Upper lobe of left lung (tissue), 6 donors: Measurements from ENCODE around the gene RASAL1. TPM values are rescaled to one million over a fixed set of nuclear protein-coding genes. Genes with fewer than 3 reads are reported as not detected.

ENCODE experiments used
- ATAC-seq, 2 donors: fragments of 200-7000 bp; cut with Tn5 transposase; one replicate each; pipeline ENCODE4 v1.9.1; 2022; ENCODE audit warnings: mild to moderate bottlenecking in 2 of 2, moderate library complexity in 2 of 2; ENCODE audit not compliant: low FRiP score in 2 of 2
- DNase-seq, 2 donors: peaks; one replicate each; pipeline ENCODE4 v3.0.0-alpha.2; 2019 to 2020
- H3K27ac ChIP-seq, 4 donors: fragments of 200-600 bp; sonication (generic); one replicate each; pipeline ENCODE4 v1.5.1; 2016 to 2019
- H3K27me3 ChIP-seq, 4 donors: fragments of 200-600 bp; sonication (generic); one replicate each; pipeline ENCODE4 v1.5.1; 2017 to 2019
- H3K36me3 ChIP-seq, 4 donors: fragments of 200-600 bp; sonication (generic); one replicate each; pipeline ENCODE4 v1.5.1; 2016 to 2019
- H3K4me1 ChIP-seq, 4 donors: fragments of 200-600 bp; sonication (generic); one replicate each; pipeline ENCODE4 v1.5.1; 2018 to 2019
- H3K4me3 ChIP-seq, 4 donors: fragments of 200-600 bp; sonication (generic); one replicate each; pipeline ENCODE4 v1.5.1; 2017 to 2019; ENCODE audit warnings: mild to moderate bottlenecking in 2 of 4, moderate library complexity in 1 of 4
- H3K9me3 ChIP-seq, 4 donors: fragments of 200-600 bp; sonication (generic); one replicate each; pipeline ENCODE4 v1.5.1; 2018 to 2019
- EP300 ChIP-seq, 4 donors: sonication (generic); formaldehyde crosslinking; IDR thresholded peaks; one replicate each; pipeline ENCODE4 v1.5.1; 2017; ENCODE audit warnings: antibody characterized with exemption in 4 of 4, control low read depth in 2 of 4
- POLR2A ChIP-seq, 4 donors: fragments of 450-650 bp; IDR thresholded peaks; one replicate each; pipeline ENCODE4 v1.5.1; 2016 to 2017; ENCODE audit warnings: antibody characterized with exemption in 4 of 4, mild to moderate bottlenecking in 2 of 4
- POLR2AphosphoS5 ChIP-seq, 2 donors: sonication (generic); formaldehyde crosslinking; IDR thresholded peaks; one replicate each; pipeline ENCODE4 v1.5.1; 2017; ENCODE audit warnings: antibody characterized with exemption in 2 of 2
- WGBS, 2 donors: methylation state at CpG; one replicate each; pipeline ENCODE4 v1.1.5; 2017 to 2018; 5-methylcytosine and 5-hydroxymethylcytosine counted together
- total RNA-seq, 6 donors: library from RNA; depleted of rRNA in 4 of 6; stranded (reverse); fragments of >200 nt in 4 of 6; gene quantifications; one replicate each; pipeline versions ENCODE4 v1.1.0 to v1.2.1, GENCODE V29; 2016 to 2021
- TF ChIP-seq, protein P1 (sequence below), 6 experiments: fragments of 450-650 bp in 4 of 6; fragments of 200-600 bp in 2 of 6; sonication (generic) in 2 of 6; IDR thresholded peaks; one replicate each; pipeline ENCODE4 v1.5.1; 2016 to 2019; ENCODE audit warnings: antibody characterized with exemption in 6 of 6
- donor health status: DM: no; HTN: no; CAD: no; lungs with moderate emphysema.
- donor health status: DM: no; HTN: yes; CAD: no; lungs with severe emphysema.

RASAL1 gene
- total RNA-seq, 6 donors from 2014 or later = 0.27 to 4.2 (median 0.60) TPM; not detected in 3

DNA sequence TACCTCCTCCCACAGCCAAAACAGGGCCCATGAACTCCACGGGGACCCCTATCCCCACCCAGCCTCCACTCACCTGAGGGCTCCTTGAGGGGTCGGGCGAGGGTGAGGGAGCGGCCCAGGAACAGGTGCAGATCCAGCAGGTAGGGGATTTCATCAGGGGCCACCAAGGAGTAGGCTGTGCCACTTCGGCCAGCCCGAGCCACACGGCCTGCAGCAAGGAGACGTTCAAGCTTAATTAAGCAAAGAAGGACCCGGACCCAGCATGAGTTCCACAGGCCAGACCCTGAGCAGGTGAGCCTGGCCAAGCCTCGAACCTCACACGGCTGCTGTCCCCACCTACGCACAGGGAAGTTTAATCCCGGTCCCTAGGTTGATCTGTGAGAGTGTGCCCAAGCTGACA is 34.1 kb upstream of the RASAL1 start:
- ATAC-seq (no peak), DNase-seq (peak in 1 of 2 donors; percentile 68)
- peaks cover 57 to 100% (median 96%) of the 10 kb centered on the region in 4 donors for H3K36me3 ChIP-seq
- peaks cover 0 to 2% (median 0%) of the 10 kb centered on the region in 4 donors for H3K4me1 ChIP-seq
- TF ChIP-seq, protein P1, sequence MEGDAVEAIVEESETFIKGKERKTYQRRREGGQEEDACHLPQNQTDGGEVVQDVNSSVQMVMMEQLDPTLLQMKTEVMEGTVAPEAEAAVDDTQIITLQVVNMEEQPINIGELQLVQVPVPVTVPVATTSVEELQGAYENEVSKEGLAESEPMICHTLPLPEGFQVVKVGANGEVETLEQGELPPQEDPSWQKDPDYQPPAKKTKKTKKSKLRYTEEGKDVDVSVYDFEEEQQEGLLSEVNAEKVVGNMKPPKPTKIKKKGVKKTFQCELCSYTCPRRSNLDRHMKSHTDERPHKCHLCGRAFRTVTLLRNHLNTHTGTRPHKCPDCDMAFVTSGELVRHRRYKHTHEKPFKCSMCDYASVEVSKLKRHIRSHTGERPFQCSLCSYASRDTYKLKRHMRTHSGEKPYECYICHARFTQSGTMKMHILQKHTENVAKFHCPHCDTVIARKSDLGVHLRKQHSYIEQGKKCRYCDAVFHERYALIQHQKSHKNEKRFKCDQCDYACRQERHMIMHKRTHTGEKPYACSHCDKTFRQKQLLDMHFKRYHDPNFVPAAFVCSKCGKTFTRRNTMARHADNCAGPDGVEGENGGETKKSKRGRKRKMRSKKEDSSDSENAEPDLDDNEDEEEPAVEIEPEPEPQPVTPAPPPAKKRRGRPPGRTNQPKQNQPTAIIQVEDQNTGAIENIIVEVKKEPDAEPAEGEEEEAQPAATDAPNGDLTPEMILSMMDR (IDR thresholded peaks at IDR 0.05) = no peak
- TF ChIP-seq POLR2A (IDR thresholded peaks at IDR 0.05) (no peak), POLR2AphosphoS5 (IDR thresholded peaks at IDR 0.05) (no peak), EP300 (IDR thresholded peaks at IDR 0.05) (no peak)
- H3K9me3 ChIP-seq = no peaks in the 10 kb centered on the region
- H3K4me3 ChIP-seq = no peak overlapping the region
- WGBS, 2 donors = 96 to 97% methylated on average over 11 to 13 of the region's 13 CpGs
- no peaks in the 10 kb centered on the region for H3K27me3 ChIP-seq
- no peak overlapping the region for H3K27ac ChIP-seq

DNA sequence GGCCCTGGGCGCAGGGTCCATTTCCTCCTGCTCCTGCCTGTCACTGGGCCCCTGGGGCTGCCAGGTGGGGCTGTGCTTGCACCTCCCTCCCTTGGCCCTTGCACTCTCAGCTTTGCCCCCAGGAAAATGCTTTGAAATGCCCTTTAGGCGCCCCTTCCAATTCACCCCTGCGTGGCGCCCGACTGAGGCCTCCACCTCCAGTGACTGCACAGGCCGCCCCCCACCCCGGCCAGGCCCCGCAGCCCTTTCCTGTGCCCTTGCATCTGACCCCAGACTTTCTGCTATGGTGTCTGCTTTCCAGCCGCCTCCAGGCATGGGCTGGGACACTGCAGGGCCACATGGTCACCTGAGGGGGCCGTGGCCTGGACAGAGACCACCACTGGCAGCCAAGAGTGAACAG is 32.3 kb upstream of the RASAL1 start:
- Histone ChIP-seq H3K4me3 (no peak overlapping the region), H3K36me3 (peaks cover 55 to 100% (median 97%) of the 10 kb centered on the region in 4 donors), H3K4me1 (no peaks in the 10 kb centered on the region), H3K27me3 (no peaks in the 10 kb centered on the region), H3K9me3 (no peaks in the 10 kb centered on the region), H3K27ac (no peak overlapping the region)
- ATAC-seq (no peak), DNase-seq (peak in 1 of 2 donors; percentile 61)
- 96 to 97% methylated on average over 7 to 10 of the region's 10 CpGs for WGBS, 2 donors
- TF ChIP-seq POLR2A (IDR thresholded peaks at IDR 0.05) = no peak
- no peak for TF ChIP-seq POLR2AphosphoS5 (IDR thresholded peaks at IDR 0.05)
- TF ChIP-seq, protein P1 (IDR thresholded peaks at IDR 0.05) = no peak
- TF ChIP-seq EP300 (IDR thresholded peaks at IDR 0.05) = no peak

DNA sequence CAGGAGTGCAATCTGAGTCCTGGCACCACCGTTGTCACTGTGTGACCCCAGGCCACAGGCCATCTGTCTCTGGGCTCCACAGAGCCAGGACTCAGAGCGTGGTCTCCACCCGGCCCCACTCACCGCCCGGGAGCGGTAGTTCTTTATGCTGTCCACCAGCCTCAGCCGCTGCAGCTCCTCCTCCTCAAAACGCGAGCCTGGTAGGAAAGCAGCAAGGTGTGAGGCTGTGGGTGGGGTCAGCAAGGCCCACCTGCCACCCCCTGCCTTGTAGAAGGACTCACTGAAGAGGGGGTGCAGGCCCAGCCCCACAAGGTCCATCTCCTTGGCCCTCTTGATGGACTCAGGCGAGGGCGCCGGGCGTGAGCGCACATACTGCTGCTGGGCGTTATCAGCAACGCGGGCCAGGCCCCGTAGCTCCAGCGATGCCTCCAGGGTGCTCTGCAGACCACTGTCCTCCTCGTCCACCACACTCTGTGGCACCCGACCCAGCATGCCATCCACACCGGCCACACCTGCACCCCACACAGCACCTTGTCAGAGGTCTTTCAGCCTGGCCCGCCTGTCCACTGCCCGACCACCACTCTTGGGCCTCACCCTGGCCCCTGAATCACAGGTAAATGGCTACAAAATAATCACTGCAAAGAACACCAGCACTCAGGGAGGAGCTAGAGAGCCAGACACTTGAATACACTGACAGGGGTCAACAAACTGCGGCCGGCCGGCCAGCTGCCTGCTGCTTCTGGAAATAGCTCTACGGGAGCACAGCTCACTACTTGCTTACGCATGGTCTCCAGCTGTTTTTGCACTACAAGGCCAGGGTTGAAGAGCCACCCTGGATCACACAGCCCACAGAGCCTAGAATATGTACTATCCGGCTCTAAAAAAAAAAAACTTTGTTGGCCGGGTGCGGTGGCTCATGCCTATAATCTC is 30.2 kb upstream of the RASAL1 start:
- H3K4me1 ChIP-seq = no peaks in the 10 kb centered on the region
- TF ChIP-seq POLR2A (IDR thresholded peaks at IDR 0.05) (no peak), EP300 (IDR thresholded peaks at IDR 0.05) (no peak), POLR2AphosphoS5 (IDR thresholded peaks at IDR 0.05) (no peak)
- TF ChIP-seq, protein P1 (IDR thresholded peaks at IDR 0.05) = no peak
- no peaks in the 10 kb centered on the region for H3K27me3 ChIP-seq
- no peak overlapping the region for H3K27ac ChIP-seq
- DNase-seq (peak in 1 of 2 donors; percentile 78), ATAC-seq (no peak)
- H3K36me3 ChIP-seq = peaks cover 35 to 100% (median 97%) of the 10 kb centered on the region in 4 donors
- 91 to 95% methylated on average over 10 to 32 of the region's 32 CpGs for WGBS, 2 donors
- no peaks in the 10 kb centered on the region for H3K9me3 ChIP-seq
- H3K4me3 ChIP-seq = no peak overlapping the region

DNA sequence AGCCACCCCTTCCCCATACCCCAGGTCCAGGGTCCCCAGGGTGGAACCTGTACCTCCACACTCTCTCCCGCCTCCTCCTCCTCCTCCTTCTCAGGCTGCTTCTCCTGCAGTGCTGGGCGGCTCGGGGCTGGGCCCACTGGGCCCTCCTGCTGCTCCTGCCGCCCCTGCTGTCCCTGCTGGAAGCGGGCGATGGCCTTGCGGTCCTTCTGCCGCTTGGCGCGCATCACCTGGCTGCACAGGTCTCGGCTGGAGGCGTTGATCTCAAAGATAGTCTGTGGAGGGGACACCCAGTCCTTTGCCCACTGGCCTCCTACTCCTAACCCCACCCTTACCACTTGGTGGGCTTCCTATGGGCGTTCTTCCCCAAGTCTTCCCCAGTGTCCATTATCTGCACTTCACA is 28.5 kb upstream of the RASAL1 start:
- no peaks in the 10 kb centered on the region for H3K27me3 ChIP-seq

More for the DNA sequence above, 28.5 kb upstream of the RASAL1 start:
- Histone ChIP-seq H3K4me3 (no peak overlapping the region), H3K36me3 (peaks cover 23 to 100% (median 97%) of the 10 kb centered on the region in 4 donors), H3K4me1 (no peaks in the 10 kb centered on the region), H3K27ac (no peak overlapping the region), H3K9me3 (no peaks in the 10 kb centered on the region)
- DNase-seq (peak in 1 of 2 donors; percentile 66), ATAC-seq (no peak)
- 95 to 98% methylated on average over 13 of the region's 13 CpGs for WGBS, 2 donors
- no peak for TF ChIP-seq POLR2AphosphoS5 (IDR thresholded peaks at IDR 0.05)
- TF ChIP-seq, protein P1 (IDR thresholded peaks at IDR 0.05) = no peak
- TF ChIP-seq EP300 (IDR thresholded peaks at IDR 0.05) = no peak
- TF ChIP-seq POLR2A (IDR thresholded peaks at IDR 0.05) = no peak
